Measurements from ENCODE around the gene PSMD2. TPM values are rescaled to one million over a fixed set of nuclear protein-coding genes. Genes with fewer than 3 reads are reported as not detected.

Gene PSMD2
- total RNA-seq, 3 donors from 2014 or later (not counting 1 experiment from before 2014, with no cell fraction given): 218 to 237 (median 231) TPM

DNA sequence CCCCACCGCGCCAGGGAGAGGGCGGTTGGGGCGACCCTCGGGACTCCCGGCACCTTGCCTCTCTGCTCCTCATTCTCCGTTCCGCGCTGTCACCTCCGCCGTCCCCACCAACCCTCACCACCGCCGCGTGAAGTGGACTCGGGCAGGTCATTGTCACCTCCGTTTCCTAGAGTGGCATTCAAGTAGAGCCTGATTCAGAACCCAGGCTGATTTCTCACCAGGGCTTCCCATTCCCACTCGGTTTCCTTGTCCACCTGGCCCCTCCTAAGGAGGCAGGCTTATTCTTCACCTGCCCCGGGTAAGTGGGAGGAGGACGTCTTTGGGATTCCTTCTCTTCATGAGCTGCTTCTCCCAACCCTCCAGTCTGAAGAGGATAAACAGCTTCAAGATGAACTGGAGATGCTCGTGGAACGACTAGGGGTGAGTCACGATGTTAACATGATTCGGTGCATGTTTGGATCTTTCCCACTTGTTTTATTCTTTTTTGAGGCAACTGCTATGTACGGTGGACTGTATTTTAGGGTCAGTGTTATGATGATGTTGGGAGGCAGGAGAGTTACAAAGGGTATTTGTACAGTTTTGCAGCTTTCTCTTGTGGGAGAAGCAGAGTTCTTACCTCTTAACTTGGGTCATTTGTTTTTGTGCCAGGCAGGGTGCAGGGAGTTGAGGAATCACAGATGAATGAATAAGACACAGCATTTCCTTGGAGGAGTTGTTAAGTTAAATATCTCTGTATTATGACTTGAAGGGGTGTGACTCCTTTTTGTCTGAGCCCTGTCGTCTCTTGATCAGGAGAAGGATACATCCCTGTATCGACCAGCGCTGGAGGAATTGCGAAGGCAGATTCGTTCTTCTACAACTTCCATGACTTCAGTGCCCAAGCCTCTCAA lies 692 bp downstream of the PSMD2 start:
- TF ChIP-seq, protein P1, sequence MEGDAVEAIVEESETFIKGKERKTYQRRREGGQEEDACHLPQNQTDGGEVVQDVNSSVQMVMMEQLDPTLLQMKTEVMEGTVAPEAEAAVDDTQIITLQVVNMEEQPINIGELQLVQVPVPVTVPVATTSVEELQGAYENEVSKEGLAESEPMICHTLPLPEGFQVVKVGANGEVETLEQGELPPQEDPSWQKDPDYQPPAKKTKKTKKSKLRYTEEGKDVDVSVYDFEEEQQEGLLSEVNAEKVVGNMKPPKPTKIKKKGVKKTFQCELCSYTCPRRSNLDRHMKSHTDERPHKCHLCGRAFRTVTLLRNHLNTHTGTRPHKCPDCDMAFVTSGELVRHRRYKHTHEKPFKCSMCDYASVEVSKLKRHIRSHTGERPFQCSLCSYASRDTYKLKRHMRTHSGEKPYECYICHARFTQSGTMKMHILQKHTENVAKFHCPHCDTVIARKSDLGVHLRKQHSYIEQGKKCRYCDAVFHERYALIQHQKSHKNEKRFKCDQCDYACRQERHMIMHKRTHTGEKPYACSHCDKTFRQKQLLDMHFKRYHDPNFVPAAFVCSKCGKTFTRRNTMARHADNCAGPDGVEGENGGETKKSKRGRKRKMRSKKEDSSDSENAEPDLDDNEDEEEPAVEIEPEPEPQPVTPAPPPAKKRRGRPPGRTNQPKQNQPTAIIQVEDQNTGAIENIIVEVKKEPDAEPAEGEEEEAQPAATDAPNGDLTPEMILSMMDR (IDR thresholded peaks at IDR 0.05): no peak
- ATAC-seq (no peak), DNase-seq (no peak)
- peak overlapping the region; percentile 56 for H3K27ac ChIP-seq (ENCODE audit: low read length)
- peaks cover 18% of the 10 kb centered on the region for H3K4me1 ChIP-seq (ENCODE audit: control insufficient read depth, insufficient read depth, low read length)
- Mint-ChIP-seq H3K4me3 (peak overlapping the region; percentile 88), H3K4me1 (peaks cover 9 to 22% of the 10 kb centered on the region in 2 donors), H3K27me3 (ENCODE audit: low read depth in 2 of 2) (no peaks in the 10 kb centered on the region), H3K27ac (peak overlapping the region; percentile 85 to 90), H3K36me3 (no peaks in the 10 kb centered on the region), H3K9me3 (no peaks in the 10 kb centered on the region)
- H3K27me3 ChIP-seq (ENCODE audit: control insufficient read depth, insufficient read depth, low read length): no peaks in the 10 kb centered on the region
- peak overlapping the region; percentile 72 for H3K4me3 ChIP-seq (ENCODE audit: low read length)
- 21% methylated on average over 29 of the region's 29 CpGs for WGBS (ENCODE audit: insufficient coverage)
- no peaks in the 10 kb centered on the region for H3K9me3 ChIP-seq (ENCODE audit: control insufficient read depth, insufficient read depth, low read length)
- intact Hi-C loops (cut with micrococcal nuclease): loop anchor here (1.0 to 2.0 kb wide), 5 partner anchors 16 to 125 kb away; partner anchors contain the start of genes ABCF3 and AP2M1
- peaks cover 41% of the 10 kb centered on the region for H3K36me3 ChIP-seq (ENCODE audit: control insufficient read depth, insufficient read depth, low read length)

DNA sequence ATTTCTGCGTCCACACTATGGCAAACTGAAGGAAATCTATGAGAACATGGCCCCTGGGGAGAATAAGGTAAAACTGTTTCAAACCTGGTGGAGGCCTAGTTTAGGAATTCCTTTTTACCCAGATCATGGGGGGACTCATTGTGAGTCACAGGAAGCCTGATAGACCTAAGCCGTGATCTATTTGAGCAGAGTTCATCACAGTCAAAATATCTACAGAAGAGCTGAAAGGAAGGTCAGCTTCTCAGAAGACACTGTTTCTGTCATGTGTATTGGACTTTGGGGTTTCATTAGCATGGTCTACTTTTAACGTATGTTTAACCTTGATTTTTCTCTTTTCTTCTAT lies 1.3 kb downstream of the PSMD2 start:
- H3K36me3 ChIP-seq (ENCODE audit: control insufficient read depth, insufficient read depth, low read length): peaks cover 43% of the 10 kb centered on the region

DNA sequence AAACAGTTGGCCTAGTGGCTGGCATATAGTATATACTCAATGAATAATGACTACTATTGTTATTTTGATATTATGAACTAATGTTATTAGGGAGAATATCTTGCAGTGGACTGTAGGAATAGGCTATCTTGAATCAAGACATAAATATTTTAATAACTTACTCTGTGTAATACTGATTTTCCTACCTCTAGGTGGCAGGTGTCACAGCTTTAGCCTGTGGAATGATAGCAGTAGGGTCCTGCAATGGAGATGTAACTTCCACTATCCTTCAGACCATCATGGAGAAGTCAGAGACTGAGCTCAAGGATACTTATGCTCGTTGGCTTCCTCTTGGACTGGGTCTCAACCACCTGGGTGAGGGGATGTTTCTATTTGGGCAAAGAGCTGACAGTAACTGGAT lies 6.5 kb downstream of the PSMD2 start:
- Histone ChIP-seq H3K27me3 (ENCODE audit: control insufficient read depth, insufficient read depth, low read length) (no peaks in the 10 kb centered on the region), H3K4me3 (ENCODE audit: low read length) (no peak overlapping the region), H3K36me3 (ENCODE audit: control insufficient read depth, insufficient read depth, low read length) (peaks cover 73% of the 10 kb centered on the region), H3K27ac (ENCODE audit: low read length) (no peak overlapping the region), H3K4me1 (ENCODE audit: control insufficient read depth, insufficient read depth, low read length) (no peaks in the 10 kb centered on the region), H3K9me3 (ENCODE audit: control insufficient read depth, insufficient read depth, low read length) (no peaks in the 10 kb centered on the region)
- TF ChIP-seq, protein P1 (IDR thresholded peaks at IDR 0.05): peak; percentile 40
- Mint-ChIP-seq H3K9me3 (no peaks in the 10 kb centered on the region), H3K4me1 (peaks cover 0 to 3% of the 10 kb centered on the region in 2 donors), H3K27ac (no peak overlapping the region), H3K4me3 (no peak overlapping the region), H3K36me3 (peaks cover 31% of the 10 kb centered on the region), H3K27me3 (ENCODE audit: low read depth in 2 of 2) (no peaks in the 10 kb centered on the region)
- peak in 1 of 3 donors; percentile 53 for ATAC-seq
- 100% methylated on average over 1 of the region's 1 CpG for WGBS (ENCODE audit: insufficient coverage)
- DNase-seq: no peak
- intact Hi-C loops (cut with micrococcal nuclease): no loop called here

More for the DNA sequence above, 1.3 kb downstream of the PSMD2 start:
- peak overlapping the region; percentile 88 for H3K4me3 Mint-ChIP-seq
- Histone ChIP-seq H3K4me3 (ENCODE audit: low read length) (no peak overlapping the region), H3K27me3 (ENCODE audit: control insufficient read depth, insufficient read depth, low read length) (no peaks in the 10 kb centered on the region), H3K9me3 (ENCODE audit: control insufficient read depth, insufficient read depth, low read length) (no peaks in the 10 kb centered on the region), H3K4me1 (ENCODE audit: control insufficient read depth, insufficient read depth, low read length) (peaks cover 18% of the 10 kb centered on the region), H3K27ac (ENCODE audit: low read length) (no peak overlapping the region)
- peak overlapping the region; percentile 85 to 90 for H3K27ac Mint-ChIP-seq
- H3K27me3 Mint-ChIP-seq (ENCODE audit: low read depth in 2 of 2): no peaks in the 10 kb centered on the region
- ATAC-seq (no peak), DNase-seq (no peak)
- H3K4me1 Mint-ChIP-seq: peaks cover 9 to 22% of the 10 kb centered on the region in 2 donors
- WGBS (ENCODE audit: insufficient coverage): 93% methylated on average over 3 of the region's 3 CpGs
- no peaks in the 10 kb centered on the region for H3K9me3 Mint-ChIP-seq
- no peaks in the 10 kb centered on the region for H3K36me3 Mint-ChIP-seq
- intact Hi-C loops (cut with micrococcal nuclease): no loop called here
- TF ChIP-seq, protein P1 (IDR thresholded peaks at IDR 0.05): no peak

All from natural killer cell (primary cell).